GM19043 (cell line): ENCODE results near the gene FOXP1.

ENCODE experiments used
- ATAC-seq: cut with Tn5 transposase; IDR thresholded peaks from one replicate; pipeline ENCODE4 v1.9.1; 2021; ENCODE audit warnings: low read depth; ENCODE audit not compliant: unreplicated experiment

FOXP1 gene

GRCh38 chr3:71255498-71255897, 328.0 kb downstream of the FOXP1 start:
- ATAC-seq = no peak

- ATAC-seq = no peak
Observed at GRCh38 chr3:71254281-71255057, 329.1 kb downstream of the FOXP1 start.

DNA sequence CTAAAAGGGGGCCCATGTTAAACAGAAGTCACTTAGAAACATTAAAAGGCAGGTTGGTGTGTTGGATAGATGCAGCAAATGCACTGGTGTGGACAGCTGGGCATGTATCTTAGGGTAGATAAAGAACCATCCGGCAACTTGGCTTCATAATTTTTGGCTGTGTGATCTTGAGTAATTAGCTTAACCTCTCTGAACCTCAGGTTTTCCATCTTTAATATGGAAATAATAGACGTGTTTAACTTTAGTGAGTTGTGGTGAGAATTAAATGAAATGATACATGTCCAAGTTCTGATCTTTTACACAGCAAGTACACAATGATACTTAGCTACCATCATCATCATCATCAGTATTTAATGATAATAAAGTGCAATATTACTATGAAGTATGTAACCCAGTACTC, 330.4 kb downstream of the FOXP1 start:
- no peak for ATAC-seq

GRCh38 chr3:71252466-71252865, 331.1 kb downstream of the FOXP1 start:
- no peak for ATAC-seq

GRCh38 chr3:71251156-71251775, 332.3 kb downstream of the FOXP1 start:
- no peak for ATAC-seq

GRCh38 chr3:71250026-71250425, 333.5 kb downstream of the FOXP1 start:
- ATAC-seq = no peak

GRCh38 chr3:71247958-71248335, 335.6 kb downstream of the FOXP1 start:
- no peak for ATAC-seq

- peak; percentile 72 for ATAC-seq
Observed at GRCh38 chr3:71247221-71247957, 336.1 kb downstream of the FOXP1 start.

GRCh38 chr3:71245971-71246880, 337.3 kb downstream of the FOXP1 start:
- ATAC-seq = no peak

GRCh38 chr3:71244826-71245488, 338.6 kb downstream of the FOXP1 start:
- no peak for ATAC-seq

GRCh38 chr3:71244153-71244825, 339.2 kb downstream of the FOXP1 start:
- no peak for ATAC-seq

DNA sequence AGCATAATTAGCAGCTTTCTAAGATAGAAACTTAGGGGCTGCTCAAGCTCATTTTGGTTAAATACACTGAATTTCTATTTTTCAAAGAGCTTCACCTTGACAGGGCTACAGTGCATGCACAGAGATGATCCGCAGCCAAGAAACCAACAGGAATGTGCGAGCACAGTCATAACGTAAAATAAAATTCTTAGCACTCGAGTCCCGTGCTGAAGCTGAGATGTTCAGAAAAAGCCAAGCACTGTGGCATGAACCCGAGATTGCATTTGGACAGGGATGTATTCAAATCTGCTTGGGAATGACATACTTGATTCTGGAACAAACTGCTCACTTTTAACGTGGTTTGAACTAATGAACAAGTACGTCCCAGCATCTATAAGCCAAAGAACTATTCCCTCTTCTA, 340.3 kb downstream of the FOXP1 start:
- no peak for ATAC-seq

DNA sequence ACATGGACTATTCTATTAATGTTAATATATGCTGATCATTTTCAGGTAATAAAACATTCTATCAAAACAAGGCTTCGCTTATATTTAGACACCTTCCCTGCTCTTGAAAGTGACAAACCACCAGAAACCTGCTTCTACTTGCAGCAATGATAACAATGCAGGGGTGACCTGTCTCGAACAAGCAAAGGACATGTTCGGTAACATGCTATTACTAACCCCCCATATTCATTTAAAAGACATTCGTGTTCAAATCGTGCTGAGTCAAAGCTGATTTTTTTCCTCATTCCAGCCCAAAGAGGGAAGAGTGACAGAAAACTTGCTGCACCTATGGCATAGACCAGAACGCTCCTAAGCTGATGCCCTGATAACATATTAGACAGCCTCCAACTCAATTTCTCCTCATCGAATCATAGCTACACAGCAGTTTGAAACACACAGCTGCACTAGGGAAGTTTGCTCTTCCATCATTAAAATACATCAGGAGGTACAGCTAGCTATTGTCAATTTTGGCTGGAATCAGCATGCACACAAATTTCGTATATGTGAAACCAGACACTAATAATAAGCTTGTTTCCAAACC, 341.5 kb downstream of the FOXP1 start:
- ATAC-seq = no peak

DNA sequence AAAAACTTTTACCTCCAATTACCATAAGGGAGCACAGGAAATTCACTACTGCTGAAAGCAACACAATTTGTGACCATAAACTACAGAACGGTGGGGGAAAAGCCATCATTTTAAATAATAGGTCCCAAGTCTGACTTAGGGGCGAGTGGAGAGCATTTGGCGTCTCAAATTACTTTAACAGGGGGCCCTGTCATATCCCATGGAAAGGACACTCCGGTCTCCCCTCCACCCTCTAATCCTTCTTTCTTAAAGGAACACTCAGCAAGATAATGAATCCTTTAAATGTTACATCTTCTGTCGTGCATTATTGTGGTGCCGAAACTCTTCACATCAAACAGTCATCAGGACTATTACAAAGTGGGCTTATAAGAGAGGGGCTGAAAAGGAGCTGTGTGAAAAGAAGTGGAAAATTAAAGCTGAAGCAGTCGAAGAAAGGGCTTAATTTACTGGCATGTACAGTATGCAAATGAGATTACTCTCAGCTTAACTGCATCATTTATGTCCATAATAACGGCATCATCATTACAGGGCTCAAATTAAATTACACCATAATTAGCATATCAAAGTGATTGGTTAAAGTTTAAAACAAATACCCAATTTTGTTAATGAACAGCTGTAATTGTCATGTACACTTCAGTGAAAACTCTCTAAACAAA, 342.2 kb downstream of the FOXP1 start:
- ATAC-seq = no peak

- no peak for ATAC-seq
Observed at GRCh38 chr3:71240034-71240433, 343.5 kb downstream of the FOXP1 start.

GRCh38 chr3:71238355-71238757, 345.2 kb downstream of the FOXP1 start:
- no peak for ATAC-seq

GRCh38 chr3:71237672-71238071, 345.9 kb downstream of the FOXP1 start:
- no peak for ATAC-seq

GRCh38 chr3:71235846-71236245, 347.7 kb downstream of the FOXP1 start:
- ATAC-seq = no peak

DNA sequence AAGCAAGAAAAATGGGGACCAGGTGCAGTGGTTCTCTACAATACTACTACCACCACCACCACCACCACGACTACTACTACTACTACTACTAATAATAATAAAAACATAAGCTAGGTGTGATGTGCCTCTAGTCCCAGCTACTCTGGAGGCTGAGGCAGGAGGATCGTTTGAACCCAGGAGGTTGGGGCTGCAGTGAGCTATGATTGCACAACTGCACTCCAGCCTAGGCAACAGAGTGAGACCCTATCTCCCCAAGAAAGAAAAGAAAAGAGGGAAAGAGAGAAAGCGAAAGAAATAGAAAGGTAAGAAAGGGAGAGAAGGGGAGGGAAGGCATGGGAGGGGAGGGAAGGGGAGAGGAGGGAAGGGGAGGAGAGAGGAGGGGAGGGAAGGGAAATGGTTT, 350.6 kb downstream of the FOXP1 start:
- ATAC-seq = no peak
